GM13977 (cell line): ENCODE data around the gene STRA6.

Source experiments
- DNase-seq: peaks from one replicate; pipeline ENCODE4 v3.0.0; 2012; ENCODE audit warnings: low spot score
- in situ Hi-C: fragments of 300-500 bp; cut with MboI; formaldehyde crosslinking; loops from one replicate; pipeline ENCODE4 v1.12.0; 2022; ENCODE audit warnings: low sequenced_read_pairs, low pct_unique_long_range_greater_than_20kb, mixed read lengths, inconsistent platforms; ENCODE audit not compliant: unreplicated experiment
- TF ChIP-seq, protein P1 (sequence below): IDR thresholded peaks from 2 replicates; pipeline ENCODE4 v1.5.1; 2012; ENCODE audit warnings: mild to moderate bottlenecking, control low read depth; ENCODE audit not compliant: insufficient read depth; ENCODE audit errors: extremely low read depth, missing control alignments

Gene STRA6

DNA sequence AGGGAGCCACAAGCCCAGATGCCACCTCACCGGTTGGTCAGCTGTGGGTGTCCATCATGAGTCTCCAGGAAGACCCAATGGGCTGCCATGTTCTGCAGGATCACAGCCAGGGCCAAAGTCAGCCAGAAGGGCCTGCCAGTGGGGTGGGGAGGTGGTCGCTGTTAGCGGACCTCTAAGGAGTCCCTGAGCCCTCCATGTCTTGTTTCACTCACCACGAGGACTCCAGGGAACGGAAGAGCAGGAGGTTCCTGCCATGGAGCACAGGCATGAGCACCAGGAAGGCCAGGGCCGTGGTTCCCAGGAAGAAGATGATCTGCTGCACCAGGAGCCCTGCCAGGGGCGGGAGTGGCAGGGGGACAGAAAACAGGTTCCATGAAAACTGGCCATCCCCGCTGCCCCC, 20.5 kb downstream of the STRA6 start:
- in situ Hi-C loops: no loop called here
- TF ChIP-seq, protein P1, sequence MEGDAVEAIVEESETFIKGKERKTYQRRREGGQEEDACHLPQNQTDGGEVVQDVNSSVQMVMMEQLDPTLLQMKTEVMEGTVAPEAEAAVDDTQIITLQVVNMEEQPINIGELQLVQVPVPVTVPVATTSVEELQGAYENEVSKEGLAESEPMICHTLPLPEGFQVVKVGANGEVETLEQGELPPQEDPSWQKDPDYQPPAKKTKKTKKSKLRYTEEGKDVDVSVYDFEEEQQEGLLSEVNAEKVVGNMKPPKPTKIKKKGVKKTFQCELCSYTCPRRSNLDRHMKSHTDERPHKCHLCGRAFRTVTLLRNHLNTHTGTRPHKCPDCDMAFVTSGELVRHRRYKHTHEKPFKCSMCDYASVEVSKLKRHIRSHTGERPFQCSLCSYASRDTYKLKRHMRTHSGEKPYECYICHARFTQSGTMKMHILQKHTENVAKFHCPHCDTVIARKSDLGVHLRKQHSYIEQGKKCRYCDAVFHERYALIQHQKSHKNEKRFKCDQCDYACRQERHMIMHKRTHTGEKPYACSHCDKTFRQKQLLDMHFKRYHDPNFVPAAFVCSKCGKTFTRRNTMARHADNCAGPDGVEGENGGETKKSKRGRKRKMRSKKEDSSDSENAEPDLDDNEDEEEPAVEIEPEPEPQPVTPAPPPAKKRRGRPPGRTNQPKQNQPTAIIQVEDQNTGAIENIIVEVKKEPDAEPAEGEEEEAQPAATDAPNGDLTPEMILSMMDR: no peak
- DNase-seq: no peak

DNA sequence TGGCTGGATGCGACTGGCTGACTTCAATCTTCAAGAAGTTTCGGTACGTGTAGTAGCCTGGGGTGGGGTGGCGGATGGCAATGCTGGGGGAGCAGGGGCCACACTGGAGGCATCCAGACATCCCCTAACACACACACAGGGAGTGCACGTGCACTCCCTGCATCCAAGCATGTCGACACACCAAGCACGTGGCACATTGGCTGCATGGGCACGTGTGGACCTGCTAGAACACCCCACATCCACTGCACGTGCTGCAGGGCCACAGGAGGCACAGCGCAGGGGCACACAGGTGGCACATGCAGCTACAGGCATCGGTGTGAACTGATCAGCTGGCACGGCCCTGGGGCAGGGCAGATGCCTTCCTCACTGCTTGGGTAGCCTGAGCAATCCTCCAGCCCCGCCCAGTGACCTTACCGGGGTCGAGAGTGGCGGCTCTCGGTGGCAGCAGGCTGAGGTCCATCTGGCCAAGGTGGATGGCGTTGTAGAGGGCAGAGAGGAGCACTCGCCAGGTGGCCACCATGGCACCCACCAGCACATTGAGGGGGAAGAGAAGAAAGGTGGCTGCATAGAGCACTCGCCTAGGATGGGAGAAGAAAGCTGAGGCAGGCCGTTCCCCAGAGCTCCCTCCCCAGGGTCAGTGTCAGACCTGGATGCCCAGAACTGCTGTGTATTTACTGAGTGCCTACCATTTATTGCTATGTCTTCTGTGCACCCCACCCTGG, 21.5 kb downstream of the STRA6 start:
- in situ Hi-C loops: no loop called here
- TF ChIP-seq, protein P1: no peak
- no peak for DNase-seq

- DNase-seq: no peak
- TF ChIP-seq, protein P1: no peak
- in situ Hi-C loops: no loop called here
These were observed 22.4 kb downstream of the STRA6 start for GRCh38 chr15:74179983-74180880.

GRCh38 chr15:74179101-74179841, 23.3 kb downstream of the STRA6 start:
- DNase-seq: no peak
- in situ Hi-C loops: no loop called here
- TF ChIP-seq, protein P1: no peak

DNA sequence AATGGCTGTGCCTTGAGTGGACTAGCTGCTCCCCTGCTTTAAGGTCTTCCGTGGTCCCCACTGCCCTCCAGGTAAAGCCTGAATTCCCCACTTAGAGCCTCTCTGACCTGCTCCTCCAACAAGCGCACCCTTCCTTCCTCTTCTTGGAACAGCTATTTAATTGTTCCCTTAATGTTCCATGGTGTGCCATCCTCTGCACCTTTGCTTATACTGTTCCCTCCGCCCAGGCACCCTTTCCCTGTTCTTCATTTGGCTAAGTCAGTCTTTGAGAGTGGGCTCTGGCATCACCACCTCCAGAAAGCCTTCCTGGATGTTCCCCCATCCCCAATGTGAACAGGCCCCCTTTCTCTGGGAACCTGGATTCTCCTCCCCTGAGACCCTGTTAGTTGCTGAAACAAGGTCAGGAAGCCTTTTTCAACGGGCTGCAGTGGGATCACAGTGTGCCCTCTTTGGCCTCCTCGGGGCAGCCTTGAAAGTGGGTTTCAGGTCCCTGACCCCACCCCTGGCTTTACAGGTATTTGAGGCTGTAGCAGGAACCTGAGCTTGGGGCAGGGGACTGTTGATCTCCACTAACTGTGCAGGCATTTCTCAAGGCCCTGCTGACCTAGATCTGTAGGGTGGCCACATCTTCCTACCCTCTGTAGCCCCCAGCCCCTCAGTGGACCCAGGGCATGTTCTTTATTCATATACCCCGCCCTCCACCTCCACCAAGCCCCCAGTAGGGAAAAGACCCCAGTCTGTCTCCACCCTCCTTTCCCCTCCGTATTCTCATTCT, 24.1 kb downstream of the STRA6 start:
- TF ChIP-seq, protein P1: no peak
- DNase-seq: no peak
- in situ Hi-C loops: no loop called here
